GM12874 (cell line): ENCODE data around the gene TDRD10.

ENCODE experiments used
- TF ChIP-seq, protein P1 (sequence below): IDR thresholded peaks from 2 replicates; pipeline ENCODE4 v1.5.1; 2011; ENCODE audit warnings: low read depth, mild to moderate bottlenecking, control low read depth, low read length, moderate library complexity; ENCODE audit not compliant: insufficient read depth

The TDRD10 gene

DNA sequence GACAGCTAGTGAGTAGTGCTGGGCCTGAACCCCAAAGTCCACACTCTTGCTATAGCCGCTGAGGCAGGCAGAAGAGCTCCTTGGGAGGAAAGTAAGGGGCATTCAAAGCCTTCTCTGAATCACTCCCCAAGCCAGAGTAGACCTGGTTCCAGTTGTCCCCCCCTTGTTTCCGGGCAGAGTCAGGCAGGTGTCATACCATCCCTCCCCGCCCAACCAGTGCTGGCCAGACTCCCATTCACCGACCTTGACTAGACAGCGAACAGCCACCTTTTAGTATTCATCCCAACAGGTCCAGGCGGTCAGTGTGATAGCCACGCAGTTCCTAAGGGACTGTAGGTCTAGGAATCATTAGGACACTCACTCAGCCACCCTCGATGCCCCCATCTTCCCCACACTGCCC lies 77.4 kb downstream of the TDRD10 start:
- TF ChIP-seq, protein P1, sequence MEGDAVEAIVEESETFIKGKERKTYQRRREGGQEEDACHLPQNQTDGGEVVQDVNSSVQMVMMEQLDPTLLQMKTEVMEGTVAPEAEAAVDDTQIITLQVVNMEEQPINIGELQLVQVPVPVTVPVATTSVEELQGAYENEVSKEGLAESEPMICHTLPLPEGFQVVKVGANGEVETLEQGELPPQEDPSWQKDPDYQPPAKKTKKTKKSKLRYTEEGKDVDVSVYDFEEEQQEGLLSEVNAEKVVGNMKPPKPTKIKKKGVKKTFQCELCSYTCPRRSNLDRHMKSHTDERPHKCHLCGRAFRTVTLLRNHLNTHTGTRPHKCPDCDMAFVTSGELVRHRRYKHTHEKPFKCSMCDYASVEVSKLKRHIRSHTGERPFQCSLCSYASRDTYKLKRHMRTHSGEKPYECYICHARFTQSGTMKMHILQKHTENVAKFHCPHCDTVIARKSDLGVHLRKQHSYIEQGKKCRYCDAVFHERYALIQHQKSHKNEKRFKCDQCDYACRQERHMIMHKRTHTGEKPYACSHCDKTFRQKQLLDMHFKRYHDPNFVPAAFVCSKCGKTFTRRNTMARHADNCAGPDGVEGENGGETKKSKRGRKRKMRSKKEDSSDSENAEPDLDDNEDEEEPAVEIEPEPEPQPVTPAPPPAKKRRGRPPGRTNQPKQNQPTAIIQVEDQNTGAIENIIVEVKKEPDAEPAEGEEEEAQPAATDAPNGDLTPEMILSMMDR = no peak

DNA sequence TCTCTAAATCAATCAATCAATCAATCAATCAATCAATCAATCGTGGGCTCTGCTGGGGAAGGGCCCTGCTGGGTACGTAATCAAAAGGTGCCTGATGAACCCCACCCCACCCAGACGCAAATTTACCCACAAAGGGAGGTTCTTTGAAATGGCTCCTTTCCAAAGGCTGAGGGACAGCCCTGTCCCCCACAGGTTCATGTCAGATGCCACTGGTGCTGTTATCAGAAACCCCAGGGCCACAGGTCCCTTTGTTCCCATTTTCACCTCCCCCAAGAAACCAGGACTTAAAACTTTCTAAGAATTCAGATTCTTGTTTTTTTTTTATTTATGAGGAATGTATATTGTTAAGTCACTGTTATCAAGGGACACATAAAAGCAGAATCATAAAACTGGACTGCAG lies 79.7 kb downstream of the TDRD10 start:
- TF ChIP-seq, protein P1 = no peak

DNA sequence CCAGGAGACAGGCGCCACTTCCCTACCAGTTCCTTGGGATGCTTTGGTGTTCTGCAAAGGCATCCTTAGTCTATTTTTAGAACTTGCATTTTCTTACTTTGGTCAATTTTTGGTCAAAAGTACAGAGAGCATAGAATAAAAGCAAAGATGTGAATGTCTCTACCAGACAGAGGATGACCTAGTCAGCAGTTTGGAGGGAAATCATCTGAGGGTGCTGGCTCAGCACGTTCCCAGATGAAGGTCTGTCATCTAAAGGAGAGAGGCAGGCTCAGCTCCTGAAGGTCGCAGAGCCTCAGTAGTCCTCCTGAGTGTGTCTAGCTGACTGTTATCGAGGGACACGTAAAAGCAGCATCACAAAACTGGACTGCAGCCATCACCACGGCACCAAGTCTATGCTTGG lies 80.9 kb downstream of the TDRD10 start:
- TF ChIP-seq, protein P1 = no peak

DNA sequence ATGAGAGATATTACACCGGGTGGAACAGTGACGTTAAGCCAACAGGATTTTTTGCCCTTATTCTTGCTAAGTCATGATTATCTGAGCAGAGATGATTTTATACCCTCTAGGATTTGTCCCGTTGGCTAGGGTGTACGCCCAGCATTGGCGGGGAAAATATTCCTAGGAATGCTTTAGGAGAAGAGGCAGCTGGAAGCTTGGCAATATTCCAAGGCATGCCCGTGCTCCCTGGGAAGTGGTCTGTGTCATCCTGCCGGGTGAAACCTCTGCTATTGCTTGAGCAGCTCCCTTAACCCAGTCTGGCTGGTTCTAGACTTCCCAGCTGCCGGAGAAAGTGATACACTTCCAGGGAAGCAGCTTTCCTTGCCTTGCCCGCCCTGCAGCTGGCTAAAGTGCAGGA lies 81.8 kb downstream of the TDRD10 start:
- TF ChIP-seq, protein P1 = no peak

DNA sequence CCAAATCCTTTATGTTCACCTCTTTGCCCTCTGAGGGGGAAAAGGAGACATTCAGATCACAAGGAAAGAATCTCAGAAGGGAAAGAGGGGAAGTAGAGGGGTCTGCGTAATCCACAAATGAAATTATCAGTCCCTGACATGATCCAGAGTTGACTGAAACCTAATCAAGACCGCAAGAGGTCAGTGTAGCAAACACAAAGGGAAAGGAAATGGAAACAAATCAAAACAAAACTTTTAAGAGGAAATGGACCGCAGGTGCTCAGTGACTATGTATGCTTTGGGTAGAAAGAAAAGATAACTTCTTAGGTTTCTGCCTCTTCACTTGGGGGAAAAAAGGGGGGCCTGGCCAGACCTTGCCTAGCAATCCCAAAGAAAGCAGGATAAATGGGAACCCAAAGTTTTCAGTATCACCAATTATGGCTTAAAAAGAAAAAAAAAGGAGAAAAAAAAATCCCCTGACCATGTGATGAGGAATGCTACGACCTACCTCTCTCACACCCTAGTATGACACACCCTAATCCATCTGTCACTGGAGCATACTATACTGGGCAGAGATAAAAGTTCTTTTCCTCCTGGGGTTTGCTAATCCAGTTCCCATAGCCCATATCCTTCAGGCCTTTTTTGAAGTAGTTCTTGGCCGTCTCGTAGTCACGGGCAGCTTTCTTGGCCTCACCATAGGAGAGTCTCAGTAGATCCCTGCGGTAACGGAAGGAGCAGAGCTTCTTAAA lies 82.4 kb downstream of the TDRD10 start:
- TF ChIP-seq, protein P1 = no peak

DNA sequence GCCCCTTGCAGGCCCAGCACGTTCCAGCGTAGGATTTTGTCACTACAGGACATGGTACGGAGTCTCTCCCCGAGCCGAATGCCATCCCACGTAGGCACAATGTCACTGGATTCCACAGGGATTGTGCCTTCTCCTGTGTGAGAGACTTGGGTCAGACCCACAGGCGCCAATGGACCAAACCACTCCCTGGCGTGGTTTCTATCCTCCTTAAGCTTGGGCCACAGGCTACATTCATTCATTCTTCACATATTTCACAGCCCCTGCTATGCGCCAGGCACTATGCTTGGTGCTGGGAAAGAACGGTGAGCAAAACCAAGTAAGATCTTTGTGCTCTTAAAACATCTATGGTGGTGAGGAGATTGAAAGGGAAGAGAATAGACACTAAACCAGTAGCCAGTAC lies 84.2 kb downstream of the TDRD10 start:
- TF ChIP-seq, protein P1 = no peak

DNA sequence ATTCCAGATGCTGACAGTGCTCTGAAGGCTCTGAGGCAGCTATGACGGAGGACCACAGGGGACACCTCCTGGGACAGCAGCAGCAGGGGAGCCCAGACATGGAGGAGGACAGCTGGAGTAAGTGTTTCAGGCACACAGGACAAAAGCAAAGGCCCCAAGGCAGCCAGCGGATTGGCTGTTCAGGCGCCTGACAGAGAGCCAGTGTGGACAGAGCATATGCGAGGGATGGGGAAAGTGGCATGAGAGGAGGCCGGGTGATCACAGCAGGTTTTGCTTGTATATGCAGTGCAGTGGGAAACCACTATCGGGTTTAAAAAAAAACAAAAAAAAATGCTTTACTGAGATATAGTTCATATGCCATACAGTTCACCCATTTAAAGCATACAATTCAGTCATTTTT lies 84.6 kb downstream of the TDRD10 start:
- TF ChIP-seq, protein P1 = no peak
